ENCODE data around the gene MAPK9. TPM values are rescaled to one million over a fixed set of nuclear protein-coding genes. Genes with fewer than 3 reads are reported as not detected.
"Not testable (repeated sequence)": the region's sequence is repeated elsewhere in the genome, so short reads cannot be mapped to it uniquely, and the experiment has no call there.

MAPK9 gene
- total and polyA plus RNA-seq, 12 donors, result 11.9 to 66.6 (median 34.9) TPM

GRCh38 chr5:180303226-180304015, 11.5 kb upstream of the MAPK9 start:
- 88 to 91% (median 89%) methylated on average over 16 to 17 of the region's 17 CpGs for WGBS, 4 donors
- peak in 1 of 7 donors; percentile 21 for DNase-seq
- intact Hi-C loops (cut with DNase I), result no loop called here

GRCh38 chr5:180302256-180302655, 10.4 kb upstream of the MAPK9 start:
- intact Hi-C loops (cut with DNase I), result no loop called here
- no peak for DNase-seq
- TF ChIP-seq CTCF (IDR thresholded peaks at IDR 0.05) (no peak), POLR2A (IDR thresholded peaks at IDR 0.05) (no peak)
- Histone ChIP-seq H3K4me1 (replicated peaks in 1 of 2) (peaks cover 0 to 8% of the 10 kb centered on the region in 2 donors), H3K4me3 (no peak overlapping the region), H3K9me3 (replicated peaks in 1 of 3) (no peaks in the 10 kb centered on the region), H3K36me3 (replicated peaks in 1 of 2) (no peaks in the 10 kb centered on the region), H3K27ac (no peak overlapping the region), H3K27me3 (no peaks in the 10 kb centered on the region)
- 91 to 96% (median 95%) methylated on average over 10 of the region's 10 CpGs for WGBS, 4 donors

More at GRCh38 chr5:180303226-180304015, 11.5 kb upstream of the MAPK9 start:
- TF ChIP-seq POLR2A (IDR thresholded peaks at IDR 0.05) (no peak), CTCF (IDR thresholded peaks at IDR 0.05) (no peak)
- Histone ChIP-seq H3K9me3 (replicated peaks in 1 of 3) (no peaks in the 10 kb centered on the region), H3K4me1 (replicated peaks in 1 of 2) (peaks cover 0 to 8% of the 10 kb centered on the region in 2 donors), H3K27me3 (no peaks in the 10 kb centered on the region), H3K4me3 (no peak overlapping the region), H3K36me3 (replicated peaks in 1 of 2) (no peaks in the 10 kb centered on the region), H3K27ac (no peak overlapping the region)

- no peak for DNase-seq
- WGBS, 4 donors, result 81 to 89% (median 84%) methylated on average over 4 of the region's 4 CpGs
- no peaks in the 10 kb centered on the region for H3K36me3 ChIP-seq (replicated peaks in 1 of 2)
- no peak overlapping the region for H3K27ac ChIP-seq
- intact Hi-C loops (cut with DNase I), result no loop called here
- TF ChIP-seq CTCF (IDR thresholded peaks at IDR 0.05), result no peak
- TF ChIP-seq POLR2A (IDR thresholded peaks at IDR 0.05), result no peak
- H3K9me3 ChIP-seq (replicated peaks in 1 of 3), result no peaks in the 10 kb centered on the region
- no peaks in the 10 kb centered on the region for H3K27me3 ChIP-seq
- H3K4me1 ChIP-seq (replicated peaks in 1 of 2), result peaks cover 0 to 8% of the 10 kb centered on the region in 2 donors
- H3K4me3 ChIP-seq, result no peak overlapping the region
These were observed 9.4 kb upstream of the MAPK9 start for GRCh38 chr5:180301253-180301652.

- no peaks in the 10 kb centered on the region for H3K4me1 ChIP-seq (replicated peaks in 1 of 2)
- H3K9me3 ChIP-seq (replicated peaks in 1 of 3), result no peaks in the 10 kb centered on the region
- H3K27ac ChIP-seq, result no peak overlapping the region
- 61 to 87% (median 80%) methylated on average over 2 to 3 of the region's 3 CpGs for WGBS, 4 donors
- intact Hi-C loops (cut with DNase I), result loop anchor here (10.0 kb wide), 2 partner anchors 165 to 305 kb away; no protein-coding TSS in a partner anchor
- DNase-seq, result no peak
- no peaks in the 10 kb centered on the region for H3K27me3 ChIP-seq
- H3K4me3 ChIP-seq, result no peak overlapping the region
- no peak for TF ChIP-seq CTCF (IDR thresholded peaks at IDR 0.05)
- no peak for TF ChIP-seq POLR2A (IDR thresholded peaks at IDR 0.05)
- no peaks in the 10 kb centered on the region for H3K36me3 ChIP-seq (replicated peaks in 1 of 2)
These were observed 7.6 kb upstream of the MAPK9 start for GRCh38 chr5:180299526-180299925.

GRCh38 chr5:180299014-180299413, 7.1 kb upstream of the MAPK9 start:
- not testable (repeated sequence) for H3K9me3 ChIP-seq (replicated peaks in 1 of 3); H3K27ac ChIP-seq; H3K36me3 ChIP-seq (replicated peaks in 1 of 2); H3K4me1 ChIP-seq (replicated peaks in 1 of 2); H3K4me3 ChIP-seq; DNase-seq; H3K27me3 ChIP-seq
- intact Hi-C loops (cut with DNase I), result loop anchor here (10.0 kb wide), 2 partner anchors 166 to 306 kb away; no protein-coding TSS in a partner anchor
- 85 to 92% (median 89%) methylated on average over 5 to 14 of the region's 14 CpGs for WGBS, 4 donors

Data from adrenal gland (tissue), 12 donors.